Measurements from ENCODE around the gene FNDC10. TPM values are rescaled to one million over a fixed set of nuclear protein-coding genes. Genes with fewer than 3 reads are reported as not detected.

The FNDC10 gene
- total and polyA plus RNA-seq, 9 of the 15 experiments (the other 6 are each of a cell fraction or from before 2014, with no cell fraction given) = 0.08 to 6.3 (median 1.6) TPM

DNA sequence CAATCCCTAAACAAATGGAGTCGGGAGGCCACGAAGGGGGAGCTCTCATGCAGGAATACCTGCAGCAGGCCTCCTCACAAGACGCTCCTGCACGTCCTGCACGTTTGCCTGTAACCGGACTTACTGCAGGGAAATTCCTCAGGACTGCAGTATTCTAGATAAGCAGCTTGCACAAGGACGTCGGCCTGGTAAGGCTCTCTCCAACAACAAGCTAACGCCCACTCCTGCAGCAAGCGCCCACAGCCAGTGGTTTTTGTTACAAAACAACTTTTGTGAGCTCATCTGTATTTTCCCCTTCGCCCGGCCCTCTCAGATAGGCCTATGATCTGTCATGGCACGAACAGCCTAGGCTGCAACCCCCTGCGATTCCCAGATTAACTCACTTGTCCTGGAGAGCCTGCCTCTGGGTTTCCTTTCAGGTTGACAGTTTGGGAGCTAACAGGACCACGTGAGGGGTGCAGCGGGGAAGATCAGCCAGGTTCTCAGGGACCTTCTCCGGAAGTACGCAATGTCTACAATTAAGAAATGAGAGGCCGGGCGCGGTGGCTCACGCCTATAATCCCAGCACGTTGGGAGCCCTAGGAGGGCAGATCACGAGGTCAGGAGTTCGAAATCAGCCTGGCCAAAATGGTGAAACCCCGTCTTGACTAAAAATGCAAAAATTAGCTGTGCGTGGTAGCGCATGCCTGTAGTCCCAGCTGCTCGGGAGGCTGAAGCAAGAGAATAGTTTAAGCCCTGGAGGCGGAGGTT lies 14.4 kb upstream of the FNDC10 start (continued):
- TF ChIP-seq JUN (IDR thresholded peaks at IDR 0.05; ENCODE audit: borderline replicate concordance, low read depth, low read length) = no peak
- TF ChIP-seq JUN (CRISPR knock-in tag; IDR thresholded peaks at IDR 0.05; ENCODE audit: borderline replicate concordance) = no peak
- TF ChIP-seq E2F4 (CRISPR knock-in tag; IDR thresholded peaks at IDR 0.05; ENCODE audit: low read depth) = no peak
- TF ChIP-seq ZNF449 (CRISPR knock-in tag; IDR thresholded peaks at IDR 0.05) = no peak
- TF ChIP-seq, protein P1, sequence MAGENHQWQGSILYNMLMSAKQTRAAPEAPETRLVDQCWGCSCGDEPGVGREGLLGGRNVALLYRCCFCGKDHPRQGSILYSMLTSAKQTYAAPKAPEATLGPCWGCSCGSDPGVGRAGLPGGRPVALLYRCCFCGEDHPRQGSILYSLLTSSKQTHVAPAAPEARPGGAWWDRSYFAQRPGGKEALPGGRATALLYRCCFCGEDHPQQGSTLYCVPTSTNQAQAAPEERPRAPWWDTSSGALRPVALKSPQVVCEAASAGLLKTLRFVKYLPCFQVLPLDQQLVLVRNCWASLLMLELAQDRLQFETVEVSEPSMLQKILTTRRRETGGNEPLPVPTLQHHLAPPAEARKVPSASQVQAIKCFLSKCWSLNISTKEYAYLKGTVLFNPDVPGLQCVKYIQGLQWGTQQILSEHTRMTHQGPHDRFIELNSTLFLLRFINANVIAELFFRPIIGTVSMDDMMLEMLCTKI (IDR thresholded peaks at IDR 0.05; ENCODE audit: partially characterized antibody) = no peak
- no peak for TF ChIP-seq PRPF4 (IDR thresholded peaks at IDR 0.05; ENCODE audit: insufficient read depth, low read depth, low read length, poor library complexity, severe bottlenecking)
- TF ChIP-seq RAD51 (IDR thresholded peaks at IDR 0.05; ENCODE audit: borderline replicate concordance, low read depth) = peak; percentile 57
- no peak for TF ChIP-seq ZNF511 (CRISPR knock-in tag; IDR thresholded peaks at IDR 0.05)
- peak; percentile 83 for TF ChIP-seq SAP30 (IDR thresholded peaks at IDR 0.05; ENCODE audit: borderline replicate concordance, insufficient read depth, low read depth, low read length, poor library complexity, severe bottlenecking)
- peak; percentile 46 for TF ChIP-seq CHD1 (IDR thresholded peaks at IDR 0.05; ENCODE audit: low read length)
- no peak for TF ChIP-seq HEY1 (CRISPR knock-in tag; IDR thresholded peaks at IDR 0.05; ENCODE audit: borderline replicate concordance)
- no peak for TF ChIP-seq SNIP1 (IDR thresholded peaks at IDR 0.05; ENCODE audit: low read depth)
- 0 out of 2 replicates have a peak, but pooled peaks have one; percentile 31 for TF ChIP-seq ZNF766 (CRISPR knock-in tag; conservative IDR thresholded peaks at IDR 0.05)
- no peak for TF ChIP-seq MEIS2 (IDR thresholded peaks at IDR 0.05; ENCODE audit: partially characterized antibody)
- TF ChIP-seq PHF21A (IDR thresholded peaks at IDR 0.05; ENCODE audit: borderline replicate concordance, low read depth) = 0 out of 2 replicates have a peak, but pooled peaks have one; percentile 7
- TF ChIP-seq, protein P2, sequence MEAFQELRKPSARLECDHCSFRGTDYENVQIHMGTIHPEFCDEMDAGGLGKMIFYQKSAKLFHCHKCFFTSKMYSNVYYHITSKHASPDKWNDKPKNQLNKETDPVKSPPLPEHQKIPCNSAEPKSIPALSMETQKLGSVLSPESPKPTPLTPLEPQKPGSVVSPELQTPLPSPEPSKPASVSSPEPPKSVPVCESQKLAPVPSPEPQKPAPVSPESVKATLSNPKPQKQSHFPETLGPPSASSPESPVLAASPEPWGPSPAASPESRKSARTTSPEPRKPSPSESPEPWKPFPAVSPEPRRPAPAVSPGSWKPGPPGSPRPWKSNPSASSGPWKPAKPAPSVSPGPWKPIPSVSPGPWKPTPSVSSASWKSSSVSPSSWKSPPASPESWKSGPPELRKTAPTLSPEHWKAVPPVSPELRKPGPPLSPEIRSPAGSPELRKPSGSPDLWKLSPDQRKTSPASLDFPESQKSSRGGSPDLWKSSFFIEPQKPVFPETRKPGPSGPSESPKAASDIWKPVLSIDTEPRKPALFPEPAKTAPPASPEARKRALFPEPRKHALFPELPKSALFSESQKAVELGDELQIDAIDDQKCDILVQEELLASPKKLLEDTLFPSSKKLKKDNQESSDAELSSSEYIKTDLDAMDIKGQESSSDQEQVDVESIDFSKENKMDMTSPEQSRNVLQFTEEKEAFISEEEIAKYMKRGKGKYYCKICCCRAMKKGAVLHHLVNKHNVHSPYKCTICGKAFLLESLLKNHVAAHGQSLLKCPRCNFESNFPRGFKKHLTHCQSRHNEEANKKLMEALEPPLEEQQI (IDR thresholded peaks at IDR 0.05) = no peak
- no peak for TF ChIP-seq DIDO1 (tag; IDR thresholded peaks at IDR 0.05; ENCODE audit: low read depth)
- TF ChIP-seq USF1 (CRISPR knock-in tag; IDR thresholded peaks at IDR 0.05) = peak; percentile 87

Data from K562 (cell line).